ENCODE data around the gene TEX30. TPM values are rescaled to one million over a fixed set of nuclear protein-coding genes. Genes with fewer than 3 reads are reported as not detected.

Gene TEX30
- total RNA-seq, 1 donor from 2014 or later, result 5.8 TPM

- H3K4me2 ChIP-seq (ENCODE audit: low read length), result no peak overlapping the region
- no peak overlapping the region for H3K4me3 ChIP-seq (ENCODE audit: insufficient read depth, low read depth, low read length)
- no peaks in the 10 kb centered on the region for H3K27me3 Mint-ChIP-seq (ENCODE audit: low read depth, unreplicated experiment)
- DNase-seq (ENCODE audit: low read depth) (no peak), FAIRE-seq (no peak)
- H3K27ac ChIP-seq (ENCODE audit: low read depth, low read length), result no peak overlapping the region
- H3K79me2 ChIP-seq (ENCODE audit: insufficient read depth, low read length), result peaks cover 68% of the 10 kb centered on the region
- no peak overlapping the region for H3K9ac ChIP-seq (ENCODE audit: low read length)
- H3K9me3 ChIP-seq (ENCODE audit: insufficient read depth, low read depth, low read length), result no peaks in the 10 kb centered on the region
- no peak overlapping the region for H3K4me3 Mint-ChIP-seq (ENCODE audit: unreplicated experiment)
- no peak for TF ChIP-seq CTCF (IDR thresholded peaks at IDR 0.05; ENCODE audit: insufficient read depth, low read depth, low read length)
- TF ChIP-seq EZH2 (IDR thresholded peaks at IDR 0.05; ENCODE audit: insufficient read depth, low read length), result no peak
- no peak overlapping the region for H3K27ac Mint-ChIP-seq (ENCODE audit: unreplicated experiment)
- no peak overlapping the region for H2AFZ ChIP-seq (ENCODE audit: low read depth, low read length)
- H3K4me1 Mint-ChIP-seq (ENCODE audit: low read depth, unreplicated experiment), result peaks cover 38% of the 10 kb centered on the region
- no peaks in the 10 kb centered on the region for H3K9me3 Mint-ChIP-seq (ENCODE audit: unreplicated experiment)
- peaks cover 3% of the 10 kb centered on the region for H3K36me3 ChIP-seq (ENCODE audit: insufficient read depth, low read length)
- H4K20me1 ChIP-seq (ENCODE audit: insufficient read depth, low read length), result peaks cover 3% of the 10 kb centered on the region
- peaks cover 9% of the 10 kb centered on the region for H3K4me1 ChIP-seq (ENCODE audit: insufficient read depth, low read length)
- no peaks in the 10 kb centered on the region for H3K27me3 ChIP-seq (ENCODE audit: insufficient read depth, low read length)
- H3K36me3 Mint-ChIP-seq (ENCODE audit: low read depth, unreplicated experiment), result peaks cover 12% of the 10 kb centered on the region
Measured at GRCh38 chr13:102814025-102814607, 40.5 kb upstream of the TEX30 start.

- Histone ChIP-seq H3K9ac (ENCODE audit: low read length) (peak overlapping the region; percentile 39), H3K27me3 (ENCODE audit: insufficient read depth, low read length) (no peaks in the 10 kb centered on the region), H3K79me2 (ENCODE audit: insufficient read depth, low read length) (peaks cover 71% of the 10 kb centered on the region), H4K20me1 (ENCODE audit: insufficient read depth, low read length) (peaks cover 3% of the 10 kb centered on the region), H3K4me2 (ENCODE audit: low read length) (peak overlapping the region; percentile 70), H3K27ac (ENCODE audit: low read depth, low read length) (peak overlapping the region; percentile 25), H3K4me3 (ENCODE audit: insufficient read depth, low read depth, low read length) (no peak overlapping the region), H2AFZ (ENCODE audit: low read depth, low read length) (peak overlapping the region; percentile 61), H3K36me3 (ENCODE audit: insufficient read depth, low read length) (peaks cover 3% of the 10 kb centered on the region), H3K9me3 (ENCODE audit: insufficient read depth, low read depth, low read length) (no peaks in the 10 kb centered on the region), H3K4me1 (ENCODE audit: insufficient read depth, low read length) (peaks cover 9% of the 10 kb centered on the region)
- Mint-ChIP-seq H3K27ac (ENCODE audit: unreplicated experiment) (peak overlapping the region; percentile 91), H3K36me3 (ENCODE audit: low read depth, unreplicated experiment) (peaks cover 13% of the 10 kb centered on the region), H3K4me3 (ENCODE audit: unreplicated experiment) (peak overlapping the region; percentile 20), H3K4me1 (ENCODE audit: low read depth, unreplicated experiment) (peaks cover 29% of the 10 kb centered on the region), H3K27me3 (ENCODE audit: low read depth, unreplicated experiment) (no peaks in the 10 kb centered on the region), H3K9me3 (ENCODE audit: unreplicated experiment) (no peaks in the 10 kb centered on the region)
- TF ChIP-seq EZH2 (IDR thresholded peaks at IDR 0.05; ENCODE audit: insufficient read depth, low read length), result no peak
- TF ChIP-seq CTCF (IDR thresholded peaks at IDR 0.05; ENCODE audit: insufficient read depth, low read depth, low read length), result no peak
- no peak for FAIRE-seq
- DNase-seq (ENCODE audit: low read depth), result peak; percentile 35
Measured at GRCh38 chr13:102812611-102813287, 39.2 kb upstream of the TEX30 start.

GRCh38 chr13:102807699-102808098 is 34.1 kb upstream of the TEX30 start:
- peaks cover 16% of the 10 kb centered on the region for H3K36me3 Mint-ChIP-seq (ENCODE audit: low read depth, unreplicated experiment)

More at GRCh38 chr13:102807699-102808098, 34.1 kb upstream of the TEX30 start:
- Histone ChIP-seq H3K27me3 (ENCODE audit: insufficient read depth, low read length) (no peaks in the 10 kb centered on the region), H2AFZ (ENCODE audit: low read depth, low read length) (no peak overlapping the region), H3K9ac (ENCODE audit: low read length) (no peak overlapping the region), H4K20me1 (ENCODE audit: insufficient read depth, low read length) (no peaks in the 10 kb centered on the region), H3K4me1 (ENCODE audit: insufficient read depth, low read length) (peaks cover 4% of the 10 kb centered on the region), H3K4me2 (ENCODE audit: low read length) (no peak overlapping the region), H3K4me3 (ENCODE audit: insufficient read depth, low read depth, low read length) (no peak overlapping the region), H3K36me3 (ENCODE audit: insufficient read depth, low read length) (peaks cover 5% of the 10 kb centered on the region), H3K79me2 (ENCODE audit: insufficient read depth, low read length) (peaks cover 83% of the 10 kb centered on the region), H3K27ac (ENCODE audit: low read depth, low read length) (no peak overlapping the region), H3K9me3 (ENCODE audit: insufficient read depth, low read depth, low read length) (no peaks in the 10 kb centered on the region)
- Mint-ChIP-seq H3K4me1 (ENCODE audit: low read depth, unreplicated experiment) (peaks cover 13% of the 10 kb centered on the region), H3K9me3 (ENCODE audit: unreplicated experiment) (no peaks in the 10 kb centered on the region), H3K27me3 (ENCODE audit: low read depth, unreplicated experiment) (no peaks in the 10 kb centered on the region), H3K27ac (ENCODE audit: unreplicated experiment) (no peak overlapping the region), H3K4me3 (ENCODE audit: unreplicated experiment) (no peak overlapping the region)
- TF ChIP-seq EZH2 (IDR thresholded peaks at IDR 0.05; ENCODE audit: insufficient read depth, low read length) (no peak), CTCF (IDR thresholded peaks at IDR 0.05; ENCODE audit: insufficient read depth, low read depth, low read length) (no peak)
- no peak for DNase-seq (ENCODE audit: low read depth)
- FAIRE-seq, result no peak

All from astrocyte (in vitro differentiated cells and primary cell).